NK-92 (cell line): ENCODE data around the gene SIK2.
"Not testable (repeated sequence)": the region's sequence is repeated elsewhere in the genome, so short reads cannot be mapped to it uniquely, and the experiment has no call there.

Experiments
- DNase-seq: peaks from one replicate; lab custom pipeline; 2025; ENCODE audit not compliant: unreplicated experiment; lab: John Stamatoyannopoulos, UW

Gene SIK2

DNA sequence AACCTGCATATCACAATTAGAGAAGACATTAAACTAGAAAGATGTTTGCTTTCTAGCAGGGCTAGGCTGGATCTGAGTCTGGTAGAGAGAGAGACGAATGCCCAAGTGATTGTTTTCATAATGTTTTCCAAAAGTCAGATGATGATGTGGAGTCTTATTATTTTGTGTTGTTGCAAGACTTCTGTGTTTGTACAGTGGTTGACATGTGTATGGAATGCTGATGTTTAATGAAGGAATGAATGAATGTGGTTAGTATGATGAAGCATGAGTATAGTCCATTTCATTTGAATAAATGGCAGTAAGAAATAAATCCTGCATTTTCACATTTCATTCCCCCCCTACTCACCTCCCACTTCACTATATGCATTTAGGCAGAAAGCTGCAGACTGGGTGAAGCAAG is 94.3 kb downstream of the SIK2 start:
- no peak for DNase-seq

DNA sequence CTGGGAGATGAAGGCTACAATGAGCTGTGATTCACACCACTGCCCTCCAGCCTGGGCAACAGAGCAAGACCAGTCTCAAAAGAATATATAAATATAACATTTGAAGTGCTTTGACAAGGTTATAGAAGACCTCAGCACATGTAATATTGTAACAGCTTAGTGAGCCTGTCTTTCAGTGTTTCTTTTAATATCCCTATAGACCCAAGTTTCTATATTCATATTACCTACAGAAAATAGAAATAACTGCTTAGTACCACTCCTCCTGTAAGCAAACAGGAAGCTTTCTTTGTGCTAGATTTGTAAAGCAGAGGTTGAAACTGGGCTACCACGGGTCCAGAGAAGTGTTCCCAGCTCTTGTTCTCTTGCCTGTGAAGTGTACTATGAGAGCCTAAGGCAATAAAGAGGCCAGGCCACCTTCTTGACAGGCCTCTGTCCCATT is 95.7 kb downstream of the SIK2 start:
- DNase-seq = no peak

DNA sequence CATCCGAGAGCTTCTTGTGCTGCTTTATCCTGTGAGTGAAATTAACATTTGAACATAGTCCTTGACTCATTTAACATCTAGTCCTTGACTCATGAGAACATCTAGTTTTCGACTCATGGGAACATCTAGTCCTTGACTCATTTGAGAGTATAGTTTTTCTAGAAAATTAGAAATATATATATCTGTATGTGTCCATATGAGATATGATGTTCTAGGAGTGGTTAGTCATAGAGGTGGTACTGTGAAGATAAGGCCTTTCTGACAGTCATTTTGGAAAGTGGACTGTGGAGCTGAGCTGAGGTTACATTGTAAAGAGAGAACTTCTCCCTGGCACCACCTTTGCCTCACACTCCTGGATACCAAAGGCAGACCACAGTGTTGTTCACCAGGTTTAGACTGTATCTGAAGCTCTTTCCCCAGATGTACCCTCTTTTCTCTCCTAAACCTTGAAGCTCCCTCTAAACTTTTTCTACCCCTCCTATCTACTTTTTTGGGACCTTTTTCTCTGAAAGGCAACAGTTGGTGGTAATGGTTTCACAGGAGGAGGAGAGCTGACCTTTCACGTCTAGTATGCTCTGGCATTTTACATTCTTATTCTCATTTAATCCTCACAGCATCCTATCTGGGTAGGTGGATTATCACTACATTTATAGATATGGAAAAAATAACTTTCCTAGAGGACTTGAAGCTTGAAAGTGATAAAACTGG is 96.8 kb downstream of the SIK2 start:
- DNase-seq = no peak

DNA sequence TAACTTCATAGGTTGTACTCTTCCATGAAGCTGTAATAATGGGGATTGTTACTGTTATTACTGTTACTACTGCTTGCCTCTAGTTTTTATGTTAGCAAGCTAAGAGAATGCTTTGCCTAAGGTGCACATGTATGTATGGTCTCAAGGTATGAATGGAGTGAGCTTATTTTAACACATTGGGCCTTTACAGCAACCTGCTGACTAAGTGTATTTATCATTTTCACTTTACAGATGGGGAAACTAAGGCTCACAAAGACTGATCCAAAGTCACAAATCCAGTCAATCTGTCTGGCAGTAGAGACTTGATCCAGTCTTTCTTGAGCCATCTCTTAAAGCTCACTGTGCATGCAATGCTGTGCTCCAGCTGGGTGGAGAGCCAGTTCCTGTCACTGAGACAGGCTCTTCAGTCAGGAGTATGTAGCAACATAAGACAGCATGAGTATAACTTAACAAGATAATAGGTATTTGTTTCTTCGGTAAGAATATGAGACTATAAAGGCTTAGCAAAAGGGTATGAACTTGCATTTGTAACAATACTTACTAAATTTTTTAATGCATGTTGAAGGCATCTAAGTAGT is 97.4 kb downstream of the SIK2 start:
- no peak for DNase-seq

DNA sequence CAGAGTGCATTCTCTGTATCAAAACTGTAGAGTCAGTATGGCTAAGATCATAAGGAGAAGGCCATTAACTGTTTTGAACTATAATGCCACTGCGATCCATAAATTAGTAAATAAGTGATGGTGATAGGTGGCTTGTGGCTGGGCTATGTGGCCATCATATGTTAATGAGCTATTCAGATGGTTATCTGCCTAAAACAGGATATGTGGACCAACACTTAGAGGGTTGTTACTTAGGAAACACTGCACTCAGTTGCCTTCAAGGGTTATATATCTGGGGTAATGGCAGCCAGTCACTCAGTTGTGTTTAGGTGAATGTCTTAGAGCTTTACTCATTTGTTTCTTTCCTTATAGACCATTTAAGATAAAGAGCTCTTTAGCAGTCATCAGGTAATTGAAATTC is 97.9 kb downstream of the SIK2 start:
- DNase-seq = no peak

DNA sequence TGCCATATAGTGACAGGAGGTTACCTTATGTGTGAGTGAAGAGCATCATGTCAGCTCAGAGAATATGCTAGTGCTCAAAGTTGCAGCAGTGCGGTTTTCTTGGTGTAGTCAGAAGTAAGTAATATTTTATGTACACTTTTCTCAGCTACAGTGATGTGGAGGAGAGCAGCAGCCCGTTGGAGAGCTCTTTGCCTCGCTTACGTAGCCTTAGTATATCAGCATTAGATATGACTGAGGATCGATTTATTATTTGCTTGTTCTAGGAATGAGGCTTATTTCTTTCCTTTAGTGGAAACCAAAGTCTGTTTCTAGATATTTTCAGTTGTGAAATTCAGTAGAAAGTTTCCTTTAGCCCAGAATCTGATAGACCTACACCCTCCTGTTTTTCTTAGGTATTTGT is 100.4 kb downstream of the SIK2 start:
- DNase-seq = no peak

DNA sequence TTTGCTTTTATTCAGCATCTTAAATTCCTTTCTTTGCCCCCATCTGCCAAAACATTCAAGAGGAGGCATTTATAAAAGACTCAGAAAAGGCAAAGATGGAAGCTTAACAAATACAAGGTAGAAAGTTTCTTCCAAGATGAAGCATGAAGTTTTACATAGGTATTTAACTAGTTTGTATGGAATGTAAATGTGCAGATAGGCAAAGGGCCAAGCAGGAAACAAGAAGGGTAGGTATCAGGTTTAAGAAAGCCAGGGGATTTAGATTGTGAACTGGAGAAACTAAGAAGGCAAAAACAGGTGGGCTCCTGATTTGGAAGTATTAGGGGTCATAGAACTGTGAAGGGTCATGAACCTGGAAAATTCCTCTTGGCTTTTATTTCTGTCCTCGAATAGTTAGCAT is 101.3 kb downstream of the SIK2 start:
- no peak for DNase-seq

DNA sequence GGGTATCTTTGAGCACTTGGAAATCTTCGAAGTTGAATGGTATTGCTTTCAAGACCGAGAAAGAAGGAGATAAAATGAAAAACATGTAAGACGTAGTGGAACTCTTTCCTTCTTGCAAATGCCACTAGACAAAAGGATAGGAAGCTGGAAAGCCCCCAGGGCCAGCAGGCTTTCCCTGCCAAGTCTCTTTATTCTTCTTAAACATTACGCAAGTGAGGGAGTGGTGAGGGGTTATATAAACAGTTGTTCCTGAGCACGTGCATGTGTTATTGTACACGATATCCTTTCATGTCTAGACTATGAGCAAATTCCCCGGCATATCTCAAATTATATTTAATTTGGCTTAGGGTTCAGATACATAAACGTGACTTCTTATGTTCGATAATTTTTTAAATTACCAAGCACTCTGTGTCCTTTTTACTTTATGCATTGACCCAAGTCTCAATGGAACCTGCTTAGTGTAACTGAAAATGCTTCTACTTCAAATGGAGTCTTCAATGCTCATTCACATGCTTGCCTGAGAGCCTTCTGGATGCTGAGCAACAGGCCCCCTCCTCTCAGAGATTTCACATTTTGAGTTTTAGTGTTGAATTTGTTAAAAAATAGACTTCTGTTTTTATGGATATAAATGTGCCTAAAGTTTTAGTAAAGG is 104.9 kb downstream of the SIK2 start:
- no peak for DNase-seq

DNA sequence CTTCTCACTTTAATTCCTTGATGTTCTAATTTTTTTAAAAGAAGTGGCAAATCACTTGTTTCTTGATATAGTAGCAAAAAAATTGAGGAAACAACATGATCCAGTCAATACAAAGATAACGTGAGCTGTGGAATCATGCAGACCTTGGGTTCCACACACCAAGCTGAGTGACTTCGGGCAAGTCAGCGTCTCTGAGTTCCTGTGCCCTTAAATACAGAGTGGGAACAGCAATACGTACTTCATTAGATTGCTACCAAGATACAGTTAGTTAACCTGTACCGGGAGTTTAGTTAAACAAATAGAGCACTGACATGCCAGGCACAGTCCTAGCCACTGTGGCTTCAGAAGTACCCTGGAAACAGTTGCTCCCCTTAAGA is 105.4 kb downstream of the SIK2 start:
- DNase-seq = no peak

DNA sequence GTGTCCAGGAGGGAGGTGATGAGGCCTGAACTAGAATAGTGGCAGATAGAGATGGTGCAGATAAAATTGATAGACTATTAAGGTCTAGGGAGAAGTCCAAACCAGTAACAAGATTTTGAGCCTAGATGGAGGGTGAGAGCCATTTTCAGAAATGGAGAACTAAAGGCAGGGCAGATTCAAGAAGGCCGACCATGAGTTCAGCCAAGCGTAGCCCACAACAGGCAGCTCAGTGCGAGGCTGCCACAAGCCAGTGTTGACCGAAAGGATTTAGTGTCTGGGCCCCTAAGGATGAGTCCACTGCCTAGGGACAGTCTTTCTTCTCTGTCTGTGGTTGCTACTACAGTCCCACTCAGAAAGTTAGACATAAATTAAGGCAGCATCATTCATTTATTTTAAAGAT is 112.3 kb downstream of the SIK2 start:
- DNase-seq = no peak

DNA sequence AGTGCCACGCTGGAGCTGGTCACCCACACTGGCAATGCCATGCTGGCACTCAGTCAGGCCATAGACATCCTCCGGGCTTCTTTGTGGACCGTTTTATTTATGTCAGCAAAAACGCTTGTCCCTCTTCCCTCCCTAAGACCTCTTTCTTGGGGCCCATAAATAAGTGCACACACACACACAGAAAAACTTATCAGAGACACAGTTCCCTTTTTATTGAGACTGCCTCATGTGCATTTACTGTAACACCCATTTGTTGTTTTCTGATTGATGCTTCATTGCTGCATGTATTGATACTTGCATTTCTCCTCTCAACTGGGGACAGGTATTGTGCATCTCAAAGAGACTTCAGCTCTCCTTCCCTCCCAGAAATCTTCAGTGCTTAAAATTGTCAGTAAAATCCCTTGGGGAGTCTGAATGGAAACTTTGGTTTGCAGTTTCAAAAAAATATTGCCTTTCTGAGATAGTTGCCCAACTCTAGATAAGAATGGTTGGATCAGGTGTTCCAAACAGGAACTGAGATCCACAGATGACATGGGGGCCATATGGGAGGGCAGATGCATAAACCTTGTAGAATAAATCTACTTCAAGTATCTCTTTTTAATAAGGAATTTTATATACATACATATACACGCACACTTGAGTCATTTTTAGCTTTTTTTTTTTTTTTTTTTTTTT is 113.0 kb downstream of the SIK2 start:
- no peak for DNase-seq

DNA sequence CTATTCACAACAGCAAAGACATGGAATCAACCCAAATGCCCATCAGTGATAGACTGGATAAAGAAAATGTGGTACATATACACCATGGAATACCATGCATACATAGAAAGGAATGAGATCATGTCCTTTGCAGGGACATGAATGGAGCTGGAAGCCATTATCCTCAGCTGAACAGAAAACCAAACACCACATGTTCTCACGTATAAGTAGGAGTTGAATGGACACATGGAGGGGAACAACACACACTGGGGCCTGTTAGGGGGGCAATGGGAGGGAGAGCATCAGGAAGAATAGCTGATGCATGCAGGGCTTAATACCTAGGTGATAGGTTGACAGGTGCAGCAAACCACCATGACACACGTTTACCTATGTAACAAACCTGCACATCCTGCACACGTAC is 115.4 kb downstream of the SIK2 start:
- not testable (repeated sequence) for DNase-seq

DNA sequence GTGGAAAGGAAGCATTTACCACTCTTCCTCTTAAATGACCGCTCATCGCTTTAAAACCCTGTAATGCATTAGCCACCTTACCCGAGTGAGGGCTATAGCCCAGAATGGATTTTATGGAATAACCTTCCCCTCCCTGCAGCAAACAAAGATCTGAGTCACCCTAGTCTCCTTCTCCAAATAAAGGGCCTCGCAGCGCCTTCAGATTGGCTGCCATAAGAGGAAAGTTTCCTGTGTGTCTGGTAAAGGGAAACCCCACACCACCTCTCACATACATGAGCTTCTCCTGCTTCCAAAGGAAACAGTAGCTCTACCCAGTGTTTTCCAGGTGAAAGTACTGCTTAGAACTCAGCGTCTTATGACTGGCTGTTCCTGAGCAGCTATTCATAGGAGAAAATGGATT is 116.2 kb downstream of the SIK2 start:
- no peak for DNase-seq

DNA sequence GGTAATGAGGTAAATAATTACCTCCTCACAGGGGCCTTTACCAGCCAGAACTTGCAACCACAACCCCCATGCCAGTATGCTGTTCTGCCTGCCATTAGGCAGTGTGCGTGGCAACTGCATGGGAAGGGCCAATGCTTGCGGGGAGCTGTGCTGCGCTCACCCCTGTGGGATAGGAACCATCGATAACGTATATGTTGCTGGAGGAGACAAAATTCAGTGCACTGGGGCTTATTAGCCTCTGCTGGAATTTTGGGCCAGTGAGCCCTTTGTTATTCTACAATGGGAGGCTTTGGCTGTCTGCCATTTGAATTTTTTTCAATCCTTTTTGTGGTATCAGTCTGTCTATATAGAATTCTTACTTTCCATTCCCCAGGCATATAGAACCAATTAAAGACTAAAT is 116.6 kb downstream of the SIK2 start:
- no peak for DNase-seq

DNA sequence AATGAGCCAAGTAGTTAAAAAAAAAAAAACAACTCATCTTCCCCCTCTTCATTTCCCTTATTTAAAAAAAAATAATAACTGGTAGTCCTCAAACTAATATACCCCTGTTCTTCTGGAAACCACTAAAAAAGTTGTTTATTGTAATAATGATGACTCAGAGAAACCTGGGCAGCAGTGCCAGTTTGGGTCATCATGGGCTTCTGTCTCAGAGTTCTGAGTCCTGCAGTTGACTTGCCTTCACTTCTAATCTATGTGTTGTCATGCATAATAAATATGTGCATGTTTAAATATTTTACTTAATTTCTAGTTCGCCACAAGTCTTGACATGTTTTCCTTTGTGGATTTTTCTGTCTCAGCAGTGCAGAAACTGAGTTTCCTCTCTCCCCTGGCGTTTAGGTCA is 117.1 kb downstream of the SIK2 start:
- DNase-seq = no peak

DNA sequence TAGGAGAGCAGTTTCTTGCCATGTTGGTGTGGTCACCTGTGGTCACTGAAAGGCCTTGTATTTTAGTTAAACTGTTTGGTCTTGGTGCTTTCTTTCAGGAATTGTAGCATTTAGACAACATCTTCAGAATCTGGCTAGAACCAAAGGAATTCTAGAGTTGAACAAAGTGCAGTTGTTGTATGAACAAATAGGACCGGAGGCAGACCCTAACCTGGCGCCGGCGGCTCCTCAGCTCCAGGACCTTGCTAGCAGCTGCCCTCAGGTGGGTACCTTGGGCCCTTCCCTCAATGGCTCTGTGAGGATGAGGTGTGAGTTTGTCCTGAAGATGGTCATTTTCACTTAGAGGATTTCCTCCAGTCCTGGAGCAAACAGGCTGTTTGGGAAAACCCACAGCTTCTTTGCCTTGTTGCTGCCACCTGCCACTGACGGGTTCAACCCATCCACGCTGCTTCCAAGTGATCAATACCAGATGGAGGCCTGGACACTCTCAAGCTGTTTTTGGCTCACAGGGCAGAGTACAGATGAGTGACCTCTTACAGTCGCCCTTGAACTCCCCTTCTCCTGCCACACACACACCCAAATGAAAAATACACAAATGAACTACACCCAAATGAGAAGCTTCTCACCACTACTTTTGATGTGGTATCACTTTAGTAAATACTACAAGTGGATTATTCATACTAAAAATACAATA is 118.7 kb downstream of the SIK2 start:
- DNase-seq = no peak

DNA sequence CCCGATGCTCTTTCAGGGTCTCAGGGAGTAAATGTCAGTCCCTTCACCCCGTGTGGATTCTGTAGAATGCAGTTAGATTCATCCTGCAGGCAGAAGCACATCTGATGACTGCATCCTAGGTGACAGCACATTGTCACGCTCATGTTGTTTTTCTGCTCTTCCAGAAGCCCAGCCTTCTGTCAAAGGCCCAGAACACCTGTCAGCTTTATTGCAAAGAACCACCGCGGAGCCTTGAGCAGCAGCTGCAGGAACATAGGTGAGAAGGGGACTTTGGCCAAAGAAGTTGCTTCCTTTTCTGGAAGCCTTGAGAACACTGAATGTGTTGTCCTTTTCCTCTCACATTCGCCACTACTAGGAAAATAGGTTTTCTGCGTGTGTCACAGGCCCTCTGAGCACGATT is 120.3 kb downstream of the SIK2 start:
- DNase-seq = no peak

DNA sequence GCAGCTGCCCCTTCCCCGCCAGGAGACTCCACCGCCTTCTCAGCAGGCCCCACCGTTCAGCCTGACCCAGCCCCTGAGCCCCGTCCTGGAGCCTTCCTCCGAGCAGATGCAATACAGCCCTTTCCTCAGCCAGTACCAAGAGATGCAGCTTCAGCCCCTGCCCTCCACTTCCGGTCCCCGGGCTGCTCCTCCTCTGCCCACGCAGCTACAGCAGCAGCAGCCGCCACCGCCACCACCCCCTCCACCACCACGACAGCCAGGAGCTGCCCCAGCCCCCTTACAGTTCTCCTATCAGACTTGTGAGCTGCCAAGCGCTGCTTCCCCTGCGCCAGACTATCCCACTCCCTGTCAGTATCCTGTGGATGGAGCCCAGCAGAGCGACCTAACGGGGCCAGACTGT is 121.3 kb downstream of the SIK2 start:
- no peak for DNase-seq

DNA sequence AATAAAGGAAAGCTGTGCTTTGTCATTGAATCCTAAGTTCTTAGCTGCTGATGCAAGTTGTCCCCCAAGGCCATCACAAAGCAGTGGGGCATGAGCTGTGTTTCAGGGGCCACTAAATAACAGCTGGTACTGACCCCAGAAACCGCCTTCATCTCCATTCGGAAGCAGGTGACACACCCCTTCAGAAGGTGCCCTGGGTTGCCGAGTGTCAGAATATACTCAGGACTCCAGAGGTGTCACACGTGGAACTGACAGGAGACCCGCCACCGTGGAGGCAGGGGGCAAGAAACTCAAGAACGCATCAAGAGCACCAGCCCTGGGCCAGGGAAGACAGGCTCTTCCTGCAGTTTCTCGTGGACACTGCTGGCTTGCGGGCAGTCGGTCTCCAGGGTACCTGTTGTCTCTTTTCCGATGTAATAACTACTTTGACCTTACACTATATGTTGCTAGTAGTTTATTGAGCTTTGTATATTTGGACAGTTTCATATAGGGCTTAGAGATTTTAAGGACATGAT is 122.4 kb downstream of the SIK2 start:
- DNase-seq = no peak

DNA sequence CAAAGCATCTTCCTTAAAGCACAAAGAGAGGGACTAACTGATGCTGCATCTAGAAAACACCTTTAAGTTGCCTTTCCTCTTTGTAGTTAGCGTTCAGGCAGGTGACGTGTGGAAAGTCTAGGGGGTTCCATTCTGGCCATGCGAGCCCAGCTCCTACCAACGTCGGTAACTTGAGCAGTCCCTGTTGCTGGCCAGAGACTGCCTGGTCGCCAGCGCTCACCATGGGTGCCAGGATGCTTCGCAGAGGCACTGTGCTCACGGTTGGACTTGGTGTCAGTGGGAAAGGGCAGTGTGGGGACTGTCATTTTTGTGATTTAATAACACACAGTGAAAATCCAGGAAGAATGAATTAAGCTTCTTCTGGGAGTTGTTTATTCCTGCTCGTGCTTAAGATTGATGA is 123.4 kb downstream of the SIK2 start:
- no peak for DNase-seq

DNA sequence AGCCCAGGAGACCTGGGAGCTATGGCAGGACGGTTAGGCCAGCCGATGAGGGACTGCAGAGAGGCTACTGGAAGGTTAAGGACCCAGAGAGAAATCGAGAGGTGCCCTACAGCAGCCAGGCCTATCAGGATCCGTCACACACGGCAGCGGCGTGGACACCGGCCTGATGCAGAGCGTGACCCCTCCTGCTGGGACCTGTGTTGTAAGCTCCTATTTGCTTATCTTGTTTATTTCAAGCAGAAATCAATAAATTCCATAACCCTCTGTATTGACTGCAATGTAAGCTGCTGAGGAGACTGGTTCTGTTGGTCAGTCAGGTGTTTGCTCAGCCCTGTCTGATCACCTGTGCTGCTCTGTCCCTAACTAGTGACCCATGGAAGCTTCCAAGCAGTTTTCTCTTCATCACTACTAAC is 124.1 kb downstream of the SIK2 start:
- DNase-seq = no peak
